ENCODE measurements around the gene BIN1. TPM values are rescaled to one million over a fixed set of nuclear protein-coding genes. Genes with fewer than 3 reads are reported as not detected.

Gene BIN1
- total RNA-seq, 1 experiment from 2014 or later, result 76.5 TPM

GRCh38 chr2:127048969-127049897, 57.7 kb downstream of the BIN1 start:
- Histone ChIP-seq H3K9me3 (replicated peaks) (no peaks in the 10 kb centered on the region), H3K36me3 (peaks cover 19% of the 10 kb centered on the region), H3K27me3 (replicated peaks) (no peaks in the 10 kb centered on the region), H3K4me3 (no peak overlapping the region), H3K27ac (no peak overlapping the region), H3K4me1 (replicated peaks) (no peaks in the 10 kb centered on the region)
- no peak for DNase-seq (ENCODE audit: low read depth in 1 of 2, low spot score in 2 of 2)

- Histone ChIP-seq H3K4me1 (replicated peaks) (no peaks in the 10 kb centered on the region), H3K4me3 (no peak overlapping the region), H3K27ac (no peak overlapping the region), H3K36me3 (peaks cover 15% of the 10 kb centered on the region), H3K9me3 (replicated peaks) (no peaks in the 10 kb centered on the region; the same call in 1 of the 2 replicates), H3K27me3 (replicated peaks) (no peaks in the 10 kb centered on the region)
- no peak for DNase-seq (ENCODE audit: low read depth in 1 of 2, low spot score in 2 of 2)
Observed at GRCh38 chr2:127048618-127048935, 58.4 kb downstream of the BIN1 start.

- Histone ChIP-seq H3K27ac (no peak overlapping the region), H3K27me3 (replicated peaks) (no peaks in the 10 kb centered on the region), H3K4me1 (replicated peaks) (no peaks in the 10 kb centered on the region), H3K9me3 (replicated peaks) (no peaks in the 10 kb centered on the region; the same call in 1 of the 2 replicates), H3K4me3 (no peak overlapping the region), H3K36me3 (peaks cover 12% of the 10 kb centered on the region)
- no peak for DNase-seq (ENCODE audit: low read depth in 1 of 2, low spot score in 2 of 2)
Observed at GRCh38 chr2:127047716-127048617, 59.0 kb downstream of the BIN1 start.

GRCh38 chr2:127047054-127047453, 59.9 kb downstream of the BIN1 start:
- Histone ChIP-seq H3K36me3 (peaks cover 12% of the 10 kb centered on the region), H3K27ac (no peak overlapping the region), H3K4me3 (no peak overlapping the region), H3K9me3 (replicated peaks) (no peaks in the 10 kb centered on the region; the same call in 1 of the 2 replicates), H3K4me1 (replicated peaks) (no peaks in the 10 kb centered on the region), H3K27me3 (replicated peaks) (no peaks in the 10 kb centered on the region)
- peak in 1 of 2 experiments; percentile 36 for DNase-seq (ENCODE audit: low read depth in 1 of 2, low spot score in 2 of 2)

- H3K4me3 ChIP-seq, result no peak overlapping the region
- peaks cover 12% of the 10 kb centered on the region for H3K36me3 ChIP-seq
- H3K27me3 ChIP-seq (replicated peaks), result no peaks in the 10 kb centered on the region
- H3K4me1 ChIP-seq (replicated peaks), result no peaks in the 10 kb centered on the region
- peak in 1 of 2 experiments; percentile 28 for DNase-seq (ENCODE audit: low read depth in 1 of 2, low spot score in 2 of 2)
- no peak overlapping the region for H3K27ac ChIP-seq
- H3K9me3 ChIP-seq (replicated peaks), result no peaks in the 10 kb centered on the region; the same call in 1 of the 2 replicates
Observed at GRCh38 chr2:127046579-127046978, 60.4 kb downstream of the BIN1 start.

- no peak overlapping the region for H3K4me3 ChIP-seq
- no peaks in the 10 kb centered on the region; the same call in 1 of the 2 replicates for H3K9me3 ChIP-seq (replicated peaks)
- no peaks in the 10 kb centered on the region for H3K4me1 ChIP-seq (replicated peaks)
- peak in 1 of 2 experiments; percentile 43 for DNase-seq (ENCODE audit: low read depth in 1 of 2, low spot score in 2 of 2)
- H3K27me3 ChIP-seq (replicated peaks), result no peaks in the 10 kb centered on the region
- H3K36me3 ChIP-seq, result peaks cover 12% of the 10 kb centered on the region
- no peak overlapping the region for H3K27ac ChIP-seq
Observed at GRCh38 chr2:127045792-127046501, 61.0 kb downstream of the BIN1 start.

GRCh38 chr2:127044977-127045661, 61.8 kb downstream of the BIN1 start:
- no peaks in the 10 kb centered on the region; the same call in 1 of the 2 replicates for H3K9me3 ChIP-seq (replicated peaks)
- H3K4me3 ChIP-seq, result no peak overlapping the region
- no peak overlapping the region for H3K27ac ChIP-seq
- no peaks in the 10 kb centered on the region for H3K27me3 ChIP-seq (replicated peaks)
- H3K36me3 ChIP-seq, result peaks cover 12% of the 10 kb centered on the region
- peak in 1 of 2 experiments; percentile 35 for DNase-seq (ENCODE audit: low read depth in 1 of 2, low spot score in 2 of 2)
- H3K4me1 ChIP-seq (replicated peaks), result no peaks in the 10 kb centered on the region

- H3K36me3 ChIP-seq, result peaks cover 8% of the 10 kb centered on the region
- no peak overlapping the region for H3K27ac ChIP-seq
- no peaks in the 10 kb centered on the region for H3K27me3 ChIP-seq (replicated peaks)
- no peaks in the 10 kb centered on the region; the same call in 1 of the 2 replicates for H3K9me3 ChIP-seq (replicated peaks)
- H3K4me3 ChIP-seq, result no peak overlapping the region
- H3K4me1 ChIP-seq (replicated peaks), result no peaks in the 10 kb centered on the region
- peak in 1 of 2 experiments; percentile 6 for DNase-seq (ENCODE audit: low read depth in 1 of 2, low spot score in 2 of 2)
Observed at GRCh38 chr2:127044165-127044718, 62.7 kb downstream of the BIN1 start.

GRCh38 chr2:127043367-127044164, 63.4 kb downstream of the BIN1 start:
- H3K27ac ChIP-seq, result no peak overlapping the region
- no peaks in the 10 kb centered on the region; the same call in 1 of the 2 replicates for H3K9me3 ChIP-seq (replicated peaks)
- no peaks in the 10 kb centered on the region for H3K4me1 ChIP-seq (replicated peaks)
- peak in 1 of 2 experiments; percentile 45 for DNase-seq (ENCODE audit: low read depth in 1 of 2, low spot score in 2 of 2)
- H3K36me3 ChIP-seq, result peaks cover 4% of the 10 kb centered on the region
- no peaks in the 10 kb centered on the region for H3K27me3 ChIP-seq (replicated peaks)
- H3K4me3 ChIP-seq, result no peak overlapping the region

- DNase-seq (ENCODE audit: low read depth in 1 of 2, low spot score in 2 of 2), result peak in 1 of 2 experiments; percentile 37
- Histone ChIP-seq H3K4me1 (replicated peaks) (no peaks in the 10 kb centered on the region), H3K27ac (no peak overlapping the region), H3K27me3 (replicated peaks) (no peaks in the 10 kb centered on the region), H3K36me3 (no peaks in the 10 kb centered on the region), H3K4me3 (no peak overlapping the region), H3K9me3 (replicated peaks) (no peaks in the 10 kb centered on the region; the same call in 1 of the 2 replicates)
Observed at GRCh38 chr2:127041259-127041970, 65.5 kb downstream of the BIN1 start.

GRCh38 chr2:127040169-127040568, 66.8 kb downstream of the BIN1 start:
- Histone ChIP-seq H3K36me3 (no peaks in the 10 kb centered on the region), H3K27me3 (replicated peaks) (no peaks in the 10 kb centered on the region), H3K4me3 (no peak overlapping the region), H3K4me1 (replicated peaks) (no peaks in the 10 kb centered on the region), H3K27ac (no peak overlapping the region), H3K9me3 (replicated peaks) (no peaks in the 10 kb centered on the region; the same call in 1 of the 2 replicates)
- peak in 1 of 2 experiments; percentile 35 for DNase-seq (ENCODE audit: low read depth in 1 of 2, low spot score in 2 of 2)

Measured in SJSA1 (cell line).